Measurements from ENCODE around the gene CEBPZ.

DNA sequence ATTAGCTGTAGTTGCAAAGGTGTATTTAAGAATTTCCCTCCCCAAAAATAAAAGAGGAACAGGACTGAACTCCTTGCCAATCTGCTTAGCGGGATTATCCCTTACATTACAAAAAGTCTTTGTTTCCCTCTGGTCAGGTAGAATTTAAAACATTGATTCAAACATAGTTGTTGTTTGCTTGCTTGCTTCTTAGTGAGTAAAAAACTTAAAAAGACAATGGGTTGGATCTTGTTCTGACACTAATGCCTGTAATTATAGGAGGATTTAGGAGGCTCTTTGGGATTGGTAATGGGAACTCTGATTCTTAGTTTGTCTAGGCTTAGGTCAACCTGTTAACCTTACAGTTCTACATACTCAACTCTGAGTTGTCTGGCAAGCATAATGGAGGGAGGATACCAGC is 38.8 kb downstream of the CEBPZ start:
- TF ChIP-seq, protein P1, sequence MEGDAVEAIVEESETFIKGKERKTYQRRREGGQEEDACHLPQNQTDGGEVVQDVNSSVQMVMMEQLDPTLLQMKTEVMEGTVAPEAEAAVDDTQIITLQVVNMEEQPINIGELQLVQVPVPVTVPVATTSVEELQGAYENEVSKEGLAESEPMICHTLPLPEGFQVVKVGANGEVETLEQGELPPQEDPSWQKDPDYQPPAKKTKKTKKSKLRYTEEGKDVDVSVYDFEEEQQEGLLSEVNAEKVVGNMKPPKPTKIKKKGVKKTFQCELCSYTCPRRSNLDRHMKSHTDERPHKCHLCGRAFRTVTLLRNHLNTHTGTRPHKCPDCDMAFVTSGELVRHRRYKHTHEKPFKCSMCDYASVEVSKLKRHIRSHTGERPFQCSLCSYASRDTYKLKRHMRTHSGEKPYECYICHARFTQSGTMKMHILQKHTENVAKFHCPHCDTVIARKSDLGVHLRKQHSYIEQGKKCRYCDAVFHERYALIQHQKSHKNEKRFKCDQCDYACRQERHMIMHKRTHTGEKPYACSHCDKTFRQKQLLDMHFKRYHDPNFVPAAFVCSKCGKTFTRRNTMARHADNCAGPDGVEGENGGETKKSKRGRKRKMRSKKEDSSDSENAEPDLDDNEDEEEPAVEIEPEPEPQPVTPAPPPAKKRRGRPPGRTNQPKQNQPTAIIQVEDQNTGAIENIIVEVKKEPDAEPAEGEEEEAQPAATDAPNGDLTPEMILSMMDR (IDR thresholded peaks at IDR 0.05): no peak
- no peak for TF ChIP-seq POLR2A (IDR thresholded peaks at IDR 0.05)

Measured in uterus (tissue), 2 donors.